GM19193 (cell line): Measurements from ENCODE around the gene PLRG1.

Source experiments
- POLR2A ChIP-seq: IDR thresholded peaks from 4 replicates; pipeline ENCODE4 v1.6.1; 2011; ENCODE audit not compliant: insufficient read depth, insufficient read length; ENCODE audit errors: extremely low read depth

Gene PLRG1

DNA sequence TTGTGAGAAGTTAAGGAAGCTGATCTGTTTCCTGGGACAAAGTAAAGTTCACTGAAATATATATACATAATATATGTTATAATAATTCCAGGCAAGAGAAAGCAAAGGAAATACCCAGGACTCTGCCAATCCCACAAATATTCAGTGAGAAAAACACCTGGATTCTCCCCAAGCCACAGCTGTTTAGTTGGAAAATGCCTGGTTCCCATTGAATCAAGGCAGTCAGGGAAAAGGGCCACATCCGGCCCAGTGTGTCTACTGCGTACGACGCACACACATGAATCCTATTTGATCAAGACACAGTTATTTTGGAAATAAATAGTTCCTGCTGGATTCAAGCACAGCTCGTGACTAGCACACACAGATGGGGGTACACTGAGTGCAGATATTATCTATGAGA lies 52.3 kb downstream of the PLRG1 start:
- no peak for TF ChIP-seq POLR2A

DNA sequence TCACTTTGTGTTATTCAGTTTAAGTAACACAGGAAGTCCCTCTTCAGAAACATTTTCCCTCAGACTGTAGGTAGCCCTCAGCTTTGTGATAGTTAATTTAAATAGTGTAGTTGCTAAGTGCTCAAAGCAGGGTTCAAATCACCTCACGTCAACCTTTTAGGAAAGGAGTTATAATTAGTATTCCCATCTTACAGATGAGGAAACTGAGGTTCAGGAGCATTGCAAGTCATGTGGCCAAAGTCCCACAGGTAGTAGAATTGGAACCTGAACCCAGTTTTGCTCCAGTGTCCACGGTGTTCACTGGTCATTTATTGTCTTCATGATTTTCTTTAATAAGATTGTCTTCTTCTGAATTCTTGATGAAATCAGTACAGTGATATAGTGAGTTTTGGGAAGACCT lies 54.3 kb downstream of the PLRG1 start:
- TF ChIP-seq POLR2A = no peak

DNA sequence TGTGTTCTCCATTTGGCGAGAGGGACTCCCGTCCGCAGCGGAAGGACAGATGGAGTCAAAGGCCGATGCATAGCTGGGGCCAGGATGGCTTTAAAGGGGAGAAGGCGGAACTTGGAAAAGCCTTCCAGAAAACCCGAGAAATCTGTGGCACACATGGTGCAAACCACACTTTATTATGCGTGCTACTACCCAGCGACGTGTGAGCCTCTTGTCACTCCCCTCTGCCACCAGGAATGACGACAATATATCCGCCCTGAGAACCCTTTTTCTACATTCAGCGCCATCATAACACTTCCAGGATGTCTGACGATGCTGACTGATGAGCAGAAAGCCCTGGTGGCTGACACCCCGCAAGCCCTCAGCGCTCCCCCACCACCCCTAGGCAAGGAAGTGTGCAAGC lies 57.9 kb downstream of the PLRG1 start:
- TF ChIP-seq POLR2A = no peak

DNA sequence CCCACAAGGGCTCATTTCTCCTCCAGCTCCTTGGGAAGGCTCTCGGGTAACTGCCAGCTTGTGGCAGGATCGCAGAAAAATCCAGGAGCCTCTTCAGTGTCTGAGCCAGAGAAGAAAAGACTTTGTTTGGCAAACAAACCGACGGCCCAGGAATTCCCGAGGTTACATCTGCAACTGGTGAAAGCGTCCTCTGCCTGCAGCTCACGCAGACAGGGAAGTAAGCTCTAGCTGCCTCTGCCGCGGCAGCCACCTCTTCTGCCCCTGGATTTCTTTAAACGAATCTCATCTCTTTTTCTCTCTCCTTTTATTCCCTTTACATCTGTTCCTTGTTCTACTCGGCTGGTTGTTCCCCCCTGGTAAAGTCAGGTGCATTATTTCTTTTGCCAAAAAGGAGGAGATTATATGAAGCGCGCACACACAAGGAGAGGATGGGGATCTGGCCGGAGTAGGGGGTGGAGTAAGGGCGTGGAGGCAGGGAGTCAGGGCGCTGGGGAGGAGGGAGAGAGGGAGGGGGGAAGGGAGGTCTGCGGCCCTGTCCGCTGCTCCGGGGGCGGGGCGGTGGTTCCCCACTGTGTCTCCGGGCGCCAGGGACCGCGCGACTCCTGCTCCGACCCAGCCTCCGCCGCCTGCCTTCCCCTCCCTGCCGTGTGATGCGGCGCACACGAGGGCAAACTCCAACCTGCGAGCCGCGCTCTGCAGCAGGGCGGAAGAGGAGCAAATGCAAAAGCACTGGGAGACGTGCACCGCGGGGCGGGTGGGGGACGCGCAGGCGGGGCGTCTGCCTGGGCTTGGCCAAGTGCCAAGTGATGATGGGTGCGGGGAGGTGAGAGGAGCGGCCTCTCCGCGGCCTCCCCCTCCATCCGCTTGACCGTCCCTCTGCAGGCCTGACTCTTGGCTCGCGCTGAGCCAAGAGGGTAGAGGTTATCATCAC lies 58.6 kb downstream of the PLRG1 start, which contains the start of gene DCHS2:
DCHS2 (minus strand) TSS at position 459 of the 931 bp plus-strand sequence; CDS start at position 15, 444 bp downstream.
- TF ChIP-seq POLR2A = peak; percentile 47

DNA sequence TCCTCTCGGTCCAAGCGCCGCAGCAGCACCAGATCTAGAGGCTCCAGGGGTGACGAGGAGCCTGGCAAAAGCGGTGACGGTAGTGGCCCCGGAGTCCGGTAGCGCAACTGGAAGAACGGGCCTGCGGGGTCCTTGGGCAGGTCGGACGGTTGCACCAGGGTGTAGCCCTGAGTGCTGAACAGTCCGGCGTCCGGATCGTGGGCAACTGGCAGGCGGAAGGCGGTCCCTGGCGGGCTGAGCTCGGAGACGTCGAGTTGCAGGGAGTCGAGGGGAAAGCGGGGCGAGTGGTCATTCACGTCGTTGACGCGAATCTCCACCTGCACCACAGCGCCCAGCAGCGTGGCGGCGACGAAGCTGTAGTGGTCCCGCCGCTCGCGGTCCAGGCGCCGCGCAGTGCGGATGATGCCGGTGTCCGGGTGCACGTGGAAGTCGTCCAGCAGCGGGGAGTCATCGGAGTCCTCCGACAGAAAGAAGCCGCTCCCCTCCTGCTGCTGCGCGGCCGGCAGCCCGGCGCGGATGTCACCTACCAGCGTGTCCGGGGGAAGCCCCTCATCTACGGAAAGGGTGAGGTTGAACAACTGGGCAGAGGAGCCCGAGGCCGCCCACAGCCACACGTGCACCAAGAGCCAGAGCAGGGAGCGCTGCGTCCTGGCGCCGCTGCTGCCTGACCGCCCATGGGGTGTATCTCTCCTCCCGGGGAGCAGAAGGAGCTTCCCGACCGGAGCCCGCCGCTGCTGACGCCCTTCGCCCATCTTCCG lies 59.4 kb downstream of the PLRG1 start:
- peak; percentile 32 for TF ChIP-seq POLR2A

DNA sequence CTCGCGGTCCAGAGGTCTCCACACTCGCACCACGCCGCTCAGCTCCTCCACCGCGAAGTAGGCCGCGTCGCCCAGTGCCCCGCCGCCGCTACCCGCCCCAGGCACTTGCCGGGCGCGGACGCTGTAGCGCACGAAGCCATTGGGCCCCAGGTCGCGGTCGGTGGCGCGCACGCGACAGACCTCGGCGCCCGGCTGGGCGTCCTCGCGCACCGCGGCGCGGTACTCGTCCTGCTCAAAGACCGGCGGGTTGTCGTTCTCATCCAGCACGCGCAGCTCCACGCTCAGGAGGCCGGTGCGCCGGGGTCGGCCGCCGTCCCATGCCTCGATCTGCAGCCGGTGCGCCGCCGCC lies 60.0 kb downstream of the PLRG1 start:
- TF ChIP-seq POLR2A = no peak

DNA sequence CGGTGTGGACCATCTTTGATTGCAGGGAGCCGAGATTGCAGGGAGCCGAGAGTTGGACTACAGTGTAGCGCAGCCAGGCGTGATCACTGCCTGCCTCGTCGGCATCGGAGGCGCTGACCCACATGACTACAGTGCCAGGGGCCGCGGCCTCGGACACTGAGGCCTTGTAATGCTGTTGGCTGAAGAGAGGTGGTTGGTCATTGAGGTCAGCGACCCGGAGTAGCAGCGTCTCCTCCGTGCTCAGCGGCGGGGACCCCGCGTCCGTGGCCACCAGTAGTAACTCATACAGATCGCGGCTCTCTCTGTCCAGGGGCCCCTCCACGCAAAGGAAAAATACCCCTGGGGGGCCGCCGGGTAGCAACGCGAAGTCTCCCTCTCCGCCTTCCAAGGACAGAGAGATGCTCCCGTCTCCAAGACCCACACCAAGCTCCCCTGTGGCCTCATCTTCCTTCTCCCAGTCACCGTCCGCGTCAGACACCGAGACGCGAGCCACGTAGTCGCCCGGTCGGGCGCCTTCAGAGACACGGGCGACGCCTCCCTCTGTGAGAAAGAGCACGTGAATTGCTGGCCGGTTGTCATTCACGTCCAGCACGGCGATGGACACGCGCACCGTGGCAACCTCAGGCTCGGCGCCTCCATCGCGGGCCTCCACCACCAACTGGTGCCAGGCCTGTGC lies 60.5 kb downstream of the PLRG1 start:
- no peak for TF ChIP-seq POLR2A

DNA sequence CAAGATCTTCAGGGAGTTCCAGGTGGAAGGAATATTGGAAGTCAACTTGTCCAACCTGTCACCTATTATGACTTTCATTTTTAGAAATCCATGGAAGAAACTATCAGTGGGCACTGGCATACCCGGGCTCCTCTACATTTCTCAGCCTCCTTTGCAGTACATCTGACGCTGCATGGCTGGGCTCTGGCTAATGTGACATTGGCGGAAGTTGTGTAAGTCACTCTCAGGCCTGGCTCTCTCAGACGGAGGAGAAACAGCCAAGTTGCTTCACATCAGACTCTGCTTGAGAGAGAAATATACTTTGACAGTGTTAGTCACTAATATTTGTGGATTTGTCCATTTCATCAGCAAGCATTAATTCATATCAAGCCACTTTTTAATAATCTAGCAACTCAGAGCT lies 63.1 kb downstream of the PLRG1 start:
- TF ChIP-seq POLR2A = no peak

DNA sequence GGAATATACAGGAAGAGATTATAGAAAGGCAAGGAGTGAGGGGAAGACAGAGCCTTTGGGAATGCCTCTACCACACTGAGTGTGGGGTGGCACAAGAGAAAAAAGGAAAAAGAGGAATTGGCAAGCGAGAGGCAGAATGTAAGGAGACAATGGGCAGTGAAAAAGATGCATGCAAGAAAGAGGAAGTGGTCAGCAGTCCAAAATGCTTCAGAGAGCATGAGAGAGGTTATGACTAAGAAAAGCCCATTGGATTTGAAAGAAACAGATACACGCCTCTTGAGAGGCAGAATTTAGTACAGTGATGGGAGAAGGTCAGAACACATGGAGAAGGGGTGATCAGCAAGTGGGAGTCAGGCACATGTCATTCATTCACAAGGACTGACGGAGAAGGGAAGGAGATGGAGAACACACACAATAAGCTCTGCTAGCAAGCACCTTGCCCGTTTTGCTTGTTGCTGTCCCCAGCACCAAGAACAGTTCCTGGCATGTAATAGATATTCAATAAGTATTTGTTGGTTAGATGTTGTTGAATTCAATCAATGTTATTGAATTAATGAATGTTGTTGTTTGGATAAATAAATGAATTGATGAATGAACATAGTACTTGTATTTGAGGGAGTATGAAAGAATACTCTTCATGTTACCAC lies 65.0 kb downstream of the PLRG1 start:
- no peak for TF ChIP-seq POLR2A
